Activated T-helper 9 cell treated with anti-CD3 and anti-CD28 coated beads, Interleukin-2, amount 50 U/mL, for 16 hours (primary cell): ENCODE data around the gene GRIN2C.

Experiments
- DNase-seq: peaks from one replicate; pipeline ENCODE4 v3.0.0-alpha.2; 2020; ENCODE audit warnings: low read depth

Gene GRIN2C

DNA sequence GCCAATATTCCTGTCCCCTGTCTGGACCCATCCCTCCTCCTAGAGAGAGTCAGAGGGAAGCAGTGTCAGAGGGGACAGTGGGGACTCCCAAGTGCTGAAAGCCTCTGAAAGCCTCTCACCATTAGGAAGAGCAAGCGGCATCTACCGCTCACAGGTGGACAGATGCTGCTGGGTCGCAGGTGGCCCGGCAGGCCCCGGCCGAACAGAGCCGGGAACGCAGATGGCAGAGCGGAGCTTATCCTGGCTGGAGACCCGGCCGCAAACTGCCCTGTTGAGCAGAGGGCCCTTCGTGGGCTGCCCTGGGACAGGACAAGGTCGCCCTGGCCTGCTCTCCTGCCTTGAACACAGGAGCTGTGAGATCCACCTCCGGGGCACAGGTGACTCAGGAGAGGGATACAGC is 60.6 kb downstream of the GRIN2C start:
- DNase-seq, result no peak

DNA sequence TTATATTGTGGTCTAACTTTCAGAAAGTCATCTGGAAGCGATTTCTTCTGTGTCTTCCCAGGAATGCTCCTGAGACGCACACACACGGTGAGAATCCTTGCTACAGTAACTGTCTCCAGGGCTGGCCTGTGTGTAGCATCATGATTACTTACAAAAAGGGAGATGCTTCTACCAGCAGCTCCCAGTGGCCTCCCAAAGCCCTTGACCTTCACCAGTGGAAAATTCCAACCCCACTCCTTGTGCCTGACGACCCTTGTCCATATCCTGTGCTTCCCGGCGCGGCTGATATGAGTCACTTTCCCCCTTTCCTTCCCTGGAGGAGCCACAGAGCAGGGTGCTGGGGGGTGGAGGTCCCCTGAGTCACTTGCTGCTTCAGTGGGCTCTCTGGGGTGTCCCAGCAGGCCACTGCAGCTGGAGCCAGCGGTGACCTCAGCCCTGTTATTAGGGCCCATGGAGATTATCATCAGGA is 61.4 kb downstream of the GRIN2C start:
- no peak for DNase-seq

DNA sequence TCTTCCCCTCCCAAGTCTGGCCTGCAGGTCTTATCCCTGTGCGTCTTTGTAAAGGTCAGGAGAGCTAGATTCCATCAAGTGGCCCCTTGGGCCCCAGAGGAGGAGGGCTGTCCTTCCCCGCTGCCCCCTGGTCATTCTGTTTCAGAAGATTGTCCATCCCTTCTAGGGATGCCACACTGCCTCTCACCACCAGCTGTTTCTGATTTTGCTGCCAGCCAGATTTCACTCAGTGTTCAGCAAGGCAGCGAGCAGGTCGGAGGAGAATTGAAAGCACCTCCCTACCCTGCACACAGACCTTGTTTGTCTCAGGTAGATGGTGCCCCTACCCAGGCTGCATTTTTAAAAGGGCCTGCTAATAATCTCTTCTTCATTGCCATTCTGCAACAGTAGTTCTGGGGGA is 61.9 kb downstream of the GRIN2C start:
- no peak for DNase-seq

DNA sequence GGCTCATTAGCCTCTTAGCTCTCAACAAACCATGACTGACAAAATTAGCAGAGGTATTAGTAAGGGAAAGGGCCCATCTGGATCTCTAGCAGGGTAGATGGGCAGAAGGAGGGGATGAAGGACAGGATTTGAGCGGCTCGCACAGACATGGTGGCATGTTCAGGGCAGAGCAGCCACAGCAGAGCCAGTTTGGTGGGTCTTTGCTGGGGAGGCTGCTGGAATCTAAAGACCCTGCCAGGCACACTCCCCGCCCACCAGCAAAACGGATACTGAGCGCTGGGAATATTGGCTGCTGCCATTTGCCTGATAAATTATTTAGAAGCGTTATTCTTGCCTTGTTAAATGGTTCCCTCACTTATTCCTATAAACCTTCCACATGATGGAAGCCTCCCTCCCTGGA is 62.8 kb downstream of the GRIN2C start:
- no peak for DNase-seq

DNA sequence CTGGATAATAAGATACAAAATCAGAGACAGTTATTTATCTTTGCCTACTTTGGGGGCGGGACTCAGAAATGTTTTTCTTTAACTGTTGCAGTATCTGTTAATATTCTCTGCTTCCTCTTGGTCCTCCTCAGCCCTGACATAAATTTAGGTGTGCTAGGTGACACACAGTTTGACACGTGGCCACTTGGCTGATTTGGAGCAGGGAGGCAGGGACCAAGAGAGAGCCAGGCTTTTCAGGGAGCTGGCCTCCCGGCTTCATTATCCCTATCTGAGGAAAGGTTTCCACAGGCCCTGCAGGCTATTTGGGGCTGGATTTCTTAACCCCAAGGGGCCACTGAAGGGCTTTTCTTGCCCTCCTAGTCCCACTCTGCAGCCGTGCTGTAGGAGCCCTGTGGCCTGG is 63.5 kb downstream of the GRIN2C start:
- DNase-seq, result no peak

DNA sequence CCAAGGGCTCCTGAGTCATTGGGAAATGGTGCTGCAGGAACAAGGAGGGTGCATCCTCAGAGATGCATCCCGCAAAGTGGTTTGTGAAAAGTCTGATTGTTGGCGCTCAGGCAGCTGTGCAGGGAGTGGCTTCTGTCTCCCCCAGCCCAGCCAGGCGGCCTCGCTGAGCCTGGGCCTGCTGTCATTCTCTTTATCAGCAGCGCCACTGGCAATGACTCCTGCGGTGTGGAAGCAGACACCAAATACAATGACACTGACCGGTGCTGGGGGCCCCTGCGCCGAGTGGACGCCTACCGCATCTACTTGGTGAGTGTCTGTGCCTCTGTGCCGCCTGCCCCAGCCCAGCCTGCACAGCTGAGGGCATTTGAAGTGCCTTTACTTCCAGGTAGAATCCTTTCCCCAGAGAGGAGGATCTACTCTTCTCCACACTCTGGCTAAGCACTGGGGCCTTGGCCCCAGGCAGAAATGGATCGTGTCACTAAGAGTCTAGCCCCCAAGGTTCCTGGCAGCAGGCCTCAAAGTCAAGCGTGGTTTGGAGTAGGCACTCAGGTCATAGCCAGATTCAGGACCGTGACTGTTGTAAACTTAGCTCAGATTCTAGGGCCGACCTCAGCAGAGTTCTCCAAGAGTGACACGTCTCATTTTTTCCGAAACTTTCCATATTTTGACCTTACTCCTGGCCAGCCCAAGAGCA is 64.2 kb downstream of the GRIN2C start:
- DNase-seq, result no peak

DNA sequence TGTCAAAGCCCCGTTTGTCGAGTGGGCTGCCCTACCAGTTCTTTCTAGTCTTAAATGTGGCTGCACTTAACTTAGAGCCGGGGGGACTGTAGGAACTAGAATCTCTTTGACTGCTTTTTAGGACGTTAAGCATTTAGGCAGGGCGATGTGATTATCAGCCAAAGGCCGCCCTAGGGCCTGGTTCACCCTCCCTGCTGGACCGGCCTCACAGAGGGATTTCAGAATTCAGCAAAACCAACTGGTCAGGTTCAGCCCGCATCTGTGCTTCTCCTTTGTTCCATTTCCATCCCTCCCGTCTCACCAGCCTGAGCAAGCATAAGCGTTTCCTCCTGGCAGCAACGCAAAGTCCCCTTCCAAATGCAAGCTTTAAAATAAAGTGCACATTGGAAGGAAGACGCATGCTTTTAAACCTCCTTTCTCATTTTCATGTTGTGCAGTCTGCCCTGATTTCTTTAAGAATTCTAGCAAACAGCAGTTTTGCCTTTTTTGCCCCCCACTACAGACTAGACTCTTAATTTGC is 67.0 kb downstream of the GRIN2C start:
- DNase-seq, result no peak
